DOHH2 (cell line): ENCODE results near the gene GOLM1.

ENCODE experiments used
- CTCF ChIP-seq: fragments of 200-600 bp; sonication (generic); IDR thresholded peaks from one replicate; pipeline ENCODE4 v1.5.1; 2014; ENCODE audit warnings: antibody characterized with exemption, mild to moderate bottlenecking, low read depth, low read length; ENCODE audit not compliant: poor library complexity, severe bottlenecking
- EZH2phosphoT487 ChIP-seq: fragments of 200-600 bp; sonication (generic); IDR thresholded peaks from 2 replicates; pipeline ENCODE4 v1.6.1; 2017; ENCODE audit warnings: borderline replicate concordance, mild to moderate bottlenecking, antibody characterized with exemption, low read length, moderate library complexity, mixed read lengths

- TF ChIP-seq CTCF: no peak
- TF ChIP-seq EZH2phosphoT487: no peak
Observed at GRCh38 chr9:86115886-86116285, 16.5 kb upstream of the GOLM1 start.
